ENCODE data around the gene PKIB.

PKIB gene

GRCh38 chr6:122752459-122752858 lies 142.3 kb downstream of the PKIB start:
- no peak for DNase-seq

GRCh38 chr6:122753000-122753687 lies 142.9 kb downstream of the PKIB start:
- no peak for DNase-seq

DNA sequence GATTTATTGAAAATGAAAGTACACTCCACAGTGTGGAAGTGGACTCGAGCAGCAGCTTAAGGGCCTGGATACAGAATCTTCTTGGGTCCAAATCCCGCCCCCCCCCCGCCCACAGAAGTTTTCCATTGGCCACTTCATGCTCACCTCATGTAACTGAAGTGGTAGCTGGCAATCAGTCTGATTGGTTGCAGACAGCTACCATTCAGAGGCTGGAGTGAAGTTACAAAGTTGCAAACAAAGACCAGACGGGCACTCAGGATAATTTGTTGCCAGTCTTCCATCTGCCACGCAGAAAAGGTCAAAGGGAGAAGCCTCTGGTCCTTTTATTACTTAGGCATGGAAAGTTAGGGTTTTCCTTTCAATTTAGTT lies 143.5 kb downstream of the PKIB start:
- DNase-seq = no peak

DNA sequence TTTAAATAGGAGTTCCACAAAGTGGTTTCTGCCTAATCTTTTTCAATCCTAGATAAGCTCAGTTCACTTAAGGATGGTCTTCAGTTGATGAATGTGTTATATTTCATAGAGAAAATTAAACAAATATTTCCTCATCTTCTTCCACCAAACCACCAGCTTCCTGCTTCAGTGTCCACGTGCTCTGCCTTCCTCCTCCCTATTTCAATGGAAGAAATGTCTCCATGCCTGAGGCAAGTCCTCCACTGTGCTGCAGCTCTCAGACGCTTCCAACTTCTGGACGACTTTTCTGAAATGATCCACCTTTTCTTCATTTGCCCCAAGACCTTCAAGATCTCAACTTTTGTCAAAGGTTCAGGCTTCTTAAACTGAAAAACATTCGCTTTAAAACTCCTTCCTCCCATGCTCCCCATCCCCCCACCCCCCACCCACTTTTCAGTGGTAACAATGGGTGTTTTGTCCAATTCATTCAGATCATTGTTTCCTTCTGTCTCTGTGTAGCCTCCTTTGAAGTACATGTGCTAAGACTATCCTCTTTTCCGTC lies 144.1 kb downstream of the PKIB start:
- DNase-seq = no peak

DNA sequence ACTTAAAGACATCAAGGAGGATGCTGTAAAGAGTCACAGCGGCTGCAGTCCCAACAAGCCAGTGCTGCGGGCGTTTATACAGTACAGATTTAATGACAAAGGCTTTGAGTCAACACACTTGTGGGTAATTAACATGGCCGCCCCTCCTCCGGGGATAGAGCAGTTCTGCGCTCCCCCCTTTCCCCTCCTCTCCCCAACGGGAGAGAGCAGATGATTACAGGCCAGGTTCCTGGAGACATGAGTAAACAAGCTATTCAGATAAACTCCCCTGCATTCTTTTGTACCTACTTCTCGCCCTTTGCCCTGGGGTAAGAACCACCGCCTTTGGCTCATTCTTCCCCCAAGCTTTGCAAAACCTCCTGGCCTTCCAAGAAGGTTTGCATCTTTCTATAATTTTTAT lies 145.7 kb downstream of the PKIB start:
- DNase-seq = no peak

GRCh38 chr6:122758927-122759334 lies 148.7 kb downstream of the PKIB start:
- DNase-seq = no peak

- no peak for DNase-seq
Observed at GRCh38 chr6:122760330-122760729, 150.1 kb downstream of the PKIB start.

- DNase-seq = no peak
Observed at GRCh38 chr6:122766256-122766655, 156.1 kb downstream of the PKIB start.

DNA sequence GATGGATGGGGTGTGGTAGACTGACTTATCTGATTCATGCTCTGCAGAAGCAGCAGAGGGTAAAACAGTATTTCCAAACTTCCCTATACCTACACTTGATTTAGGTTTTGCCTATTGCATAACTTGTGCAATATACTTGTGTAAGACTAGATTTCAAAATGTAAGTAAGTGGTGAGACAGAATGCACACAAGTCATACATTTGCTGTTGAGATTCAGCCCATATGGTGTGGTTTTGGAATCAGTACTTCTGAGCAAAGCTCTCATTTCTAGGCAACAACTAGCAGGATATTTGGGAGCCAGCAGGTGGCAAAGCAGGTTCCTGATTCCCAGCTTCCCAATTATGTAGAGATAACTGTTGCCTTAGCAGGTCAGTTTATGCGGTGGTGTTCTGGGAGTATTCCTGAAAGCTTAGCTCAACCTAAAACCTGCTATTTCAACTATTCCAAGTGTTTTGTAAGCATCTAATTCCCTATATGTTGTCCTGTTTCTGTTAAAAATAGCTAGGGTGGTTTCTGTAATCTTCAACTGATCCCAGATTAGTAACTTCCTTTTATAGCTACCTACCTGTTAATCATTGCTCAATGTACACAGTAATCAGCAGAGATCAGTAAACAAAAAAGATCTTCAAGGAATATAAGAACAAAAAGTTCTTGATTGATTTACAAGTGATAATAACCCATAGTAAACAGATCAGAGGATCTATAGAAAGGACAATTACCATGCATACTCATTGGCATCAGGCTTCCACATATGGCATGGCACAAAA lies 160.8 kb downstream of the PKIB start:
- no peak for DNase-seq

GRCh38 chr6:122772724-122773415 lies 162.7 kb downstream of the PKIB start:
- DNase-seq = no peak
